ENCODE data around the gene MAP3K1. TPM values are rescaled to one million over a fixed set of nuclear protein-coding genes. Genes with fewer than 3 reads are reported as not detected.

Gene MAP3K1
- total and polyA plus RNA-seq, 4 experiments from 2014 or later: 41.6 to 146 (median 109) TPM

GRCh38 chr5:56815658-56816545 lies 553 bp downstream of the MAP3K1 start:
- ChIA-PET CTCF (ENCODE audit: partially characterized antibody) (no interaction called here), POLR2A (ENCODE audit: partially characterized antibody) (interaction anchor here (0.6 to 4.9 kb wide), 22 partner anchors 10 to 729 kb away, joined by 3 to 72 read pairs (median 9); partner anchors contain the start of gene GPBP1)
- peak overlapping the region; percentile 80 to 97 (median 92) for H3K4me3 Mint-ChIP-seq
- peak overlapping the region in 5 of 7 donors; percentile 22 to 96 (median 76) for H3K27ac Mint-ChIP-seq
- H3K4me1 ChIP-seq (ENCODE audit: insufficient read depth, low read length): peaks cover 45% of the 10 kb centered on the region
- DNase-seq: peak in 4 of 5 donors; percentile 40 to 70 (median 50)
- H3K36me3 Mint-ChIP-seq: peaks cover 8 to 21% of the 10 kb centered on the region in 2 donors
- H3K27ac ChIP-seq (ENCODE audit: low read depth, low read length): peak overlapping the region; percentile 90
- intact Hi-C loops (cut with micrococcal nuclease): loop anchor here (1.0 to 10.0 kb wide), 13 partner anchors 7 to 824 kb away; partner anchors contain the start of genes IL6ST and SETD9
- H3K36me3 ChIP-seq (ENCODE audit: insufficient read depth, low read length): no peaks in the 10 kb centered on the region
- peaks cover 0 to 2% (median 0%) of the 10 kb centered on the region in 8 donors for H3K9me3 Mint-ChIP-seq
- H3K27me3 Mint-ChIP-seq: no peaks in the 10 kb centered on the region
- H3K9me3 ChIP-seq (ENCODE audit: control insufficient read depth in 1 of 2, low read length in 2 of 2): no peaks in the 10 kb centered on the region
- no peaks in the 10 kb centered on the region for H3K27me3 ChIP-seq (ENCODE audit: insufficient read depth, low read length)
- peaks cover 22 to 55% (median 33%) of the 10 kb centered on the region in 4 donors for H3K4me1 Mint-ChIP-seq
- H3K4me3 ChIP-seq (ENCODE audit: low read length in 2 of 2): peak overlapping the region; percentile 78 to 80

GRCh38 chr5:56816546-56817081 lies 1.3 kb downstream of the MAP3K1 start:
- H3K27me3 ChIP-seq (ENCODE audit: insufficient read depth, low read length): no peaks in the 10 kb centered on the region
- peaks cover 11 to 24% of the 10 kb centered on the region in 2 donors for H3K36me3 Mint-ChIP-seq
- intact Hi-C loops (cut with micrococcal nuclease): loop anchor here (1.0 to 10.0 kb wide), 7 partner anchors 22 to 824 kb away; partner anchors contain the start of gene IL6ST
- peaks cover 27 to 59% (median 39%) of the 10 kb centered on the region in 4 donors for H3K4me1 Mint-ChIP-seq
- H3K9me3 ChIP-seq (ENCODE audit: control insufficient read depth in 1 of 2, low read length in 2 of 2): no peaks in the 10 kb centered on the region
- H3K4me3 ChIP-seq (ENCODE audit: low read length in 2 of 2): peak overlapping the region; percentile 78 to 80
- ChIA-PET CTCF (ENCODE audit: partially characterized antibody) (no interaction called here), POLR2A (ENCODE audit: partially characterized antibody) (interaction anchor here (0.7 to 4.9 kb wide), 6 partner anchors 11 to 500 kb away, joined by 3 to 72 read pairs (median 16); no protein-coding TSS in a partner anchor)
- peaks cover 0 to 2% (median 0%) of the 10 kb centered on the region in 8 donors for H3K9me3 Mint-ChIP-seq
- peak; percentile 61 to 79 (median 69) for DNase-seq
- H3K27me3 Mint-ChIP-seq: no peaks in the 10 kb centered on the region
- peak overlapping the region; percentile 90 for H3K27ac ChIP-seq (ENCODE audit: low read depth, low read length)
- H3K27ac Mint-ChIP-seq: peak overlapping the region; percentile 82 to 95 (median 90)
- no peaks in the 10 kb centered on the region for H3K36me3 ChIP-seq (ENCODE audit: insufficient read depth, low read length)
- peaks cover 52% of the 10 kb centered on the region for H3K4me1 ChIP-seq (ENCODE audit: insufficient read depth, low read length)
- H3K4me3 Mint-ChIP-seq: peak overlapping the region; percentile 89 to 97 (median 92)

DNA sequence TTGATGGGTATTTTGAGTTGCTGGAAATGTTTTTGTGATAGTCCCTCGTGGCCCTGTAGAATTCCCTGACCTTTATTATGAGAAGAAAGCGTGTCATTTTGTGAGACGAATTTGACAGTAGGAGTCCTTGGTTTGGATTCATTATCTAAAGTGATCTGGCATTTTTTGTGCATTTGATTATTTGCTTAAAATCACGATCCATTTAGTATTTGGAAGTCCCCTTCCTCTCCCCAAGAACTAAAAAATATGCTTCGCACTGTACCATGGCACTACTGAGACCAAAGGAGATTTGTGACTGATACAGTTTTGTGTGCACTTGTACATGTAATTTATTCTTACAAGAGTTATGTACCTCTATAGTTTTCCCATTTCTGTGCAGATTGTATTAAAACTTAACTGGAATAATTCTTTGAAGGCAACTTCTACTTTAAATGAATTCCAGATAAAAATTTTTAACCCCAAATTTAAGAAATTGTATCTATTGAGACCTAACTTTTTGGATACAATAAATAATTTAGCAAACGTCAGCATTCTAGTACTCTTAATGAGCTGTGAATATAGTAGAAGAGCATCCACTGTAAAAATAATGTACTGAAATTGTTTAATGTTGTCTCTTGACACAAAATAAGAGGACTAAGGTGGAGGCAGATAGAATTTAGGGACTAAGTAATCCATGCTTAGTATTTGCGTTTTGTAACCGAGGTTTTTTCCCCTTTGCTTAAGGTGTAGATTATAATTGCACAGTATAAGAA lies 2.1 kb downstream of the MAP3K1 start:
- H3K9me3 ChIP-seq (ENCODE audit: control insufficient read depth in 1 of 2, low read length in 2 of 2): no peaks in the 10 kb centered on the region
- H3K36me3 Mint-ChIP-seq: peaks cover 13 to 27% of the 10 kb centered on the region in 2 donors
- H3K27ac Mint-ChIP-seq: peak overlapping the region; percentile 82 to 95 (median 90)
- H3K9me3 Mint-ChIP-seq: peaks cover 0 to 2% (median 0%) of the 10 kb centered on the region in 8 donors
- H3K36me3 ChIP-seq (ENCODE audit: insufficient read depth, low read length): no peaks in the 10 kb centered on the region
- intact Hi-C loops (cut with micrococcal nuclease): loop anchor here (1.0 to 10.0 kb wide), 7 partner anchors 21 to 825 kb away; partner anchors contain the start of gene IL6ST
- DNase-seq: no peak
- H3K27ac ChIP-seq (ENCODE audit: low read depth, low read length): peak overlapping the region; percentile 90
- H3K4me3 ChIP-seq (ENCODE audit: low read length in 2 of 2): peak overlapping the region; percentile 78 to 80
- peak overlapping the region; percentile 89 to 97 (median 92) for H3K4me3 Mint-ChIP-seq
- H3K27me3 Mint-ChIP-seq: no peaks in the 10 kb centered on the region
- peaks cover 29 to 64% (median 45%) of the 10 kb centered on the region in 4 donors for H3K4me1 Mint-ChIP-seq
- peaks cover 60% of the 10 kb centered on the region for H3K4me1 ChIP-seq (ENCODE audit: insufficient read depth, low read length)
- no peaks in the 10 kb centered on the region for H3K27me3 ChIP-seq (ENCODE audit: insufficient read depth, low read length)
- ChIA-PET CTCF (ENCODE audit: partially characterized antibody) (interaction anchor here (0.6 to 1.7 kb wide), 2 partner anchors 10 to 21 kb away, joined by 3 to 5 read pairs; no protein-coding TSS in a partner anchor), POLR2A (ENCODE audit: partially characterized antibody) (interaction anchor here (0.6 to 4.9 kb wide), 7 partner anchors 10 to 501 kb away, joined by 3 to 65 read pairs (median 4); no protein-coding TSS in a partner anchor)

- Mint-ChIP-seq H3K36me3 (peaks cover 22 to 30% of the 10 kb centered on the region in 2 donors), H3K27me3 (no peaks in the 10 kb centered on the region), H3K4me1 (peaks cover 37 to 68% (median 50%) of the 10 kb centered on the region in 4 donors), H3K9me3 (peaks cover 0 to 2% (median 0%) of the 10 kb centered on the region in 8 donors), H3K27ac (peak overlapping the region; percentile 57 to 91 (median 85)), H3K4me3 (peak overlapping the region; percentile 79 to 92 (median 86))
- no peaks in the 10 kb centered on the region for H3K9me3 ChIP-seq (ENCODE audit: control insufficient read depth in 1 of 2, low read length in 2 of 2)
- H3K4me3 ChIP-seq (ENCODE audit: low read length in 2 of 2): peak overlapping the region; percentile 38 to 48
- intact Hi-C loops (cut with micrococcal nuclease): loop anchor here (1.0 to 10.0 kb wide), 5 partner anchors 34 to 826 kb away; partner anchors contain the start of gene IL6ST
- ChIA-PET CTCF (ENCODE audit: partially characterized antibody) (interaction anchor here (1.6 to 2.4 kb wide), 4 partner anchors 8 to 548 kb away, joined by 4 to 12 read pairs (median 8); no protein-coding TSS in a partner anchor), POLR2A (ENCODE audit: partially characterized antibody) (interaction anchor here (0.6 to 3.0 kb wide), 9 partner anchors 9 to 355 kb away, joined by 3 to 25 read pairs (median 3); partner anchors contain the start of gene GPBP1)
- H3K4me1 ChIP-seq (ENCODE audit: insufficient read depth, low read length): peaks cover 66% of the 10 kb centered on the region
- H3K27me3 ChIP-seq (ENCODE audit: insufficient read depth, low read length): no peaks in the 10 kb centered on the region
- no peak for DNase-seq
- H3K27ac ChIP-seq (ENCODE audit: low read depth, low read length): peak overlapping the region; percentile 63
- H3K36me3 ChIP-seq (ENCODE audit: insufficient read depth, low read length): no peaks in the 10 kb centered on the region
These were observed 3.2 kb downstream of the MAP3K1 start for GRCh38 chr5:56818450-56819037.

DNA sequence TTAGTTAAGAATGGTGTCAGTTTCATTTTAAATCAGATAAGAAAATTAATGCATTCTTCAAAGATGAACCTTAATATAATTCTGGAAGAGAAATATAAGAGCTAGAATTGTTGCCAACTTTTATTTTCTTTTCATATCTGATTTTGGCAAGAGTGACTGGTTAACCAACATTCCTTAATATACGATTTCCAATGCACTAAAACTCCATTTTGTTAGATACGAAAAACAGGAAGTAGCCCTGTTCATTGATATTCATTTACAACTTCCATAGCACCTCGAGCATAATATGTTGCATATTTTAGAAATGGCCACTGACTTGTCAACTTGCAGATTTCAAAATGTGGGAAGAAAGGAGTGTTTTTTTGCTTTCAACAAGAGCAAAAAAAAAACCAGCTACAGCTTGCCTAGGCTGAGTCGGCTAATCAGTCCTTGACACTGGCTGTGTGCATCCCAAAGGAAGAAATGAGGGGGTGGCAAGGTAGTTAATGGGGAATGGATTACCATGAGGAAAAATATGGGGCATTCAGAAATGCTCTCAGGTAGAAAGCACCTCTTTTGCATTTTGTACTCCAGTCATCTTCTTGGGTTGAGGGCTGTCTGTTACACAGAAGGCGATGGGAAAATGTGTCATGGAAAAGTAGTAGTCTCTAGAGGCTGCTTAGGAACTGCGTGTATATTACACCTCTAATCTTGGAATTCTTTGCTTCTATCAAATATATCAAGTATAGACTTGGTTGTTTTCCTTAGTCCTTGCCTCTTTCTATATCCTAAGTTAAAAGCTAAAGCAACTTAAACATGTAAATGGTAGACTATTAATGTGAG lies 3.9 kb downstream of the MAP3K1 start:
- H3K27me3 Mint-ChIP-seq: no peaks in the 10 kb centered on the region
- H3K36me3 Mint-ChIP-seq: peaks cover 22 to 30% of the 10 kb centered on the region in 2 donors
- DNase-seq: no peak
- H3K4me3 Mint-ChIP-seq: peak overlapping the region; percentile 79 to 92 (median 86)
- ChIA-PET CTCF (ENCODE audit: partially characterized antibody) (interaction anchor here (0.6 to 2.4 kb wide), 5 partner anchors 8 to 548 kb away, joined by 3 to 12 read pairs (median 5); no protein-coding TSS in a partner anchor), POLR2A (ENCODE audit: partially characterized antibody) (interaction anchor here (0.6 to 3.0 kb wide), 10 partner anchors 8 to 340 kb away, joined by 3 to 25 read pairs (median 3); no protein-coding TSS in a partner anchor)
- intact Hi-C loops (cut with micrococcal nuclease): loop anchor here (1.0 to 10.0 kb wide), 5 partner anchors 33 to 827 kb away; partner anchors contain the start of gene IL6ST
- H3K4me3 ChIP-seq (ENCODE audit: low read length in 2 of 2): peak overlapping the region; percentile 38 to 48
- no peaks in the 10 kb centered on the region for H3K9me3 ChIP-seq (ENCODE audit: control insufficient read depth in 1 of 2, low read length in 2 of 2)
- peaks cover 68% of the 10 kb centered on the region for H3K4me1 ChIP-seq (ENCODE audit: insufficient read depth, low read length)
- H3K4me1 Mint-ChIP-seq: peaks cover 40 to 68% (median 51%) of the 10 kb centered on the region in 4 donors
- H3K9me3 Mint-ChIP-seq: peaks cover 0 to 2% (median 0%) of the 10 kb centered on the region in 8 donors
- H3K27ac ChIP-seq (ENCODE audit: low read depth, low read length): peak overlapping the region; percentile 63
- no peaks in the 10 kb centered on the region for H3K36me3 ChIP-seq (ENCODE audit: insufficient read depth, low read length)
- H3K27me3 ChIP-seq (ENCODE audit: insufficient read depth, low read length): no peaks in the 10 kb centered on the region
- peak overlapping the region; percentile 81 to 91 (median 85) for H3K27ac Mint-ChIP-seq

Data from CD4-positive, alpha-beta memory T cell (primary cell).